ENCODE results near the gene CAMK2A.

GRCh38 chr5:150183436-150183835 lies 106.1 kb downstream of the CAMK2A start:
- TF ChIP-seq CTCF (IDR thresholded peaks at IDR 0.05) (no peak), POLR2AphosphoS5 (IDR thresholded peaks at IDR 0.05) (no peak)

All from upper lobe of left lung (tissue), 4 donors.